WTC11 (cell line): ENCODE measurements around the gene C5orf15.

Experiments used
- ATF6 ChIP-seq: sonication (generic); formaldehyde crosslinking; IDR thresholded peaks from 2 replicates; pipeline ENCODE4 v1.8.1; 2023; ENCODE audit warnings: mild to moderate bottlenecking, missing genetic modification reagents
- CTCF ChIP-seq: fragments of 200-600 bp; IDR thresholded peaks from 2 replicates; pipeline ENCODE4 v1.8.0; 2022; ENCODE audit warnings: antibody characterized with exemption
- GTF2I ChIP-seq: fragments of 250-450 bp; sonication (Bioruptor Pico); conservative IDR thresholded peaks from 2 replicates; pipeline ENCODE4 v1.4.0; 2021; ENCODE audit warnings: mild to moderate bottlenecking
- KAT7 ChIP-seq: sonication (generic); formaldehyde crosslinking; IDR thresholded peaks from 2 replicates; pipeline ENCODE4 v1.8.1; 2023; ENCODE audit warnings: missing genetic modification reagents, mild to moderate bottlenecking, borderline replicate concordance
- NR2C2 ChIP-seq: sonication (generic); formaldehyde crosslinking; IDR thresholded peaks from 2 replicates; pipeline ENCODE4 v1.8.0; 2022; ENCODE audit warnings: mild to moderate bottlenecking, missing genetic modification reagents
- SMAD3 ChIP-seq: sonication (generic); formaldehyde crosslinking; IDR thresholded peaks from 2 replicates; pipeline ENCODE4 v1.8.0; 2022; ENCODE audit warnings: missing genetic modification reagents, mild to moderate bottlenecking, borderline replicate concordance
- TCF7 ChIP-seq: sonication (generic); formaldehyde crosslinking; IDR thresholded peaks from 2 replicates; pipeline ENCODE4 v1.8.0; 2022; ENCODE audit warnings: mild to moderate bottlenecking, low read depth, missing genetic modification reagents, moderate library complexity
- TEAD4 ChIP-seq: sonication (generic); formaldehyde crosslinking; IDR thresholded peaks from 2 replicates; pipeline ENCODE4 v1.8.0; 2022; ENCODE audit warnings: mild to moderate bottlenecking, missing genetic modification reagents

GRCh38 chr5:133925866-133926488 is 42.4 kb downstream of the C5orf15 start:
- TF ChIP-seq GTF2I (no peak), TEAD4 (CRISPR knock-in tag) (no peak), TCF7 (CRISPR knock-in tag) (no peak), CTCF (no peak), KAT7 (CRISPR knock-in tag) (no peak), SMAD3 (CRISPR knock-in tag) (no peak), ATF6 (CRISPR knock-in tag) (no peak), NR2C2 (no peak)
